SK-N-SH (cell line): ENCODE data around the gene AHDC1. TPM values are rescaled to one million over a fixed set of nuclear protein-coding genes. Genes with fewer than 3 reads are reported as not detected.
A peak's percentile ranks its signal among the peaks of the same experiment; 100 is the strongest.
"Not testable (repeated sequence)": the region's sequence is repeated elsewhere in the genome, so short reads cannot be mapped to it uniquely, and the experiment has no call there.

Experiments
- CTCF ChIA-PET: fragments of 300-600, 350-600 bp; formaldehyde crosslinking; extraction: SDS; loops from one replicate; lab custom pipeline; 2021; lab: Yijun Ruan, JAX
- POLR2A ChIA-PET: fragments of 350-600 bp; sonication (Branson Sonifier 250); formaldehyde crosslinking; extraction: SDS; loops from one replicate; lab custom pipeline; 2020; ENCODE audit warnings: antibody characterized with exemption, inconsistent platforms; lab: Yijun Ruan, JAX
- DNase-seq: peaks from one replicate; pipeline ENCODE4 v3.0.0; 2012
- H2AFZ ChIP-seq: fragments of 200-600 bp; sonication (generic); 2 replicates; pipeline ENCODE4 v1.8.1; 2016; ENCODE audit warnings: antibody characterized with exemption, mild to moderate bottlenecking, low read depth
- H3F3A ChIP-seq: fragments of 200-600 bp; sonication (generic); replicated peaks from 2 replicates; pipeline ENCODE3; 2016; ENCODE audit warnings: antibody characterized with exemption, mild to moderate bottlenecking; ENCODE audit not compliant: insufficient read depth
- H3K27ac ChIP-seq, 2 experiments: fragments of 200-500 bp in 1 of 2; fragments of 200-600 bp in 1 of 2; sonication (Bioruptor generic) in 1 of 2; sonication (generic), shearing (Covaris generic) in 1 of 2; 2 replicates each; pipeline versions ENCODE4 v1.5.1 to v1.6.1; 2014 to 2016; ENCODE audit warnings: low read depth in 2 of 2, inconsistent platforms in 1 of 2, low read length in 1 of 2, mild to moderate bottlenecking in 1 of 2, mixed read lengths in 1 of 2
- H3K27me3 ChIP-seq: fragments of 200-600 bp; sonication (generic), shearing (Covaris generic); 2 replicates; pipeline ENCODE4 v1.6.1; 2016; ENCODE audit warnings: mixed run types; ENCODE audit not compliant: insufficient read depth
- H3K36me3 ChIP-seq, 2 experiments: fragments of 200-500 bp in 1 of 2; fragments of 200-600 bp in 1 of 2; sonication (Bioruptor generic) in 1 of 2; sonication (generic) in 1 of 2; replicated peaks in 1 of 2; 2 replicates each; pipeline versions ENCODE3 to v1.5.1; 2014 to 2016; ENCODE audit warnings: low read length in 1 of 2, mild to moderate bottlenecking in 1 of 2; ENCODE audit not compliant: insufficient read depth in 2 of 2, control insufficient read depth in 1 of 2
- H3K4me1 ChIP-seq, 2 experiments: fragments of 200-500 bp in 1 of 2; fragments of 200-600 bp in 1 of 2; sonication (Bioruptor generic) in 1 of 2; sonication (generic), shearing (Covaris generic) in 1 of 2; 2 replicates each; pipeline versions ENCODE4 v1.5.1 to v1.6.1; 2014 to 2016; ENCODE audit warnings: low read depth in 1 of 2, low read length in 1 of 2, mixed run types in 1 of 2; ENCODE audit not compliant: insufficient read depth in 2 of 2, control insufficient read depth in 1 of 2
- H3K4me2 ChIP-seq: fragments of 200-600 bp; sonication (generic), shearing (Covaris generic); 2 replicates; pipeline ENCODE4 v1.6.1; 2017; ENCODE audit warnings: mixed run types
- H3K4me3 ChIP-seq, 2 experiments: fragments of 200-500 bp in 1 of 2; fragments of 200-600 bp in 1 of 2; sonication (Bioruptor generic) in 1 of 2; sonication (generic), shearing (Covaris generic) in 1 of 2; 2 replicates each; pipeline versions ENCODE4 v1.5.1 to v1.8.1; 2014 to 2016; ENCODE audit warnings: low read depth in 2 of 2, inconsistent platforms in 1 of 2, low read length in 1 of 2, mild to moderate bottlenecking in 1 of 2, mixed read lengths in 1 of 2, moderate library complexity in 1 of 2
- H3K79me2 ChIP-seq: fragments of 200-600 bp; sonication (generic); 2 replicates; pipeline ENCODE4 v1.8.1; 2017; ENCODE audit warnings: mild to moderate bottlenecking; ENCODE audit not compliant: insufficient read depth
- H3K9ac ChIP-seq: fragments of 200-600 bp; sonication (generic); 2 replicates; pipeline ENCODE4 v1.6.1; 2017; ENCODE audit warnings: mixed run types
- H3K9me2 ChIP-seq: fragments of 200-600 bp; sonication (generic); 2 replicates; pipeline ENCODE4 v1.6.1; 2017; ENCODE audit warnings: mixed run types
- H3K9me3 ChIP-seq: fragments of 200-600 bp; sonication (generic); 2 replicates; pipeline ENCODE4 v1.6.1; 2017; ENCODE audit warnings: mixed run types, mild to moderate bottlenecking, moderate library complexity
- H4K20me1 ChIP-seq: fragments of 200-600 bp; sonication (generic); 2 replicates; pipeline ENCODE4 v1.6.1; 2017; ENCODE audit warnings: mild to moderate bottlenecking, mixed run types; ENCODE audit not compliant: insufficient read depth
- CHD2 ChIP-seq: fragments of 150-350 bp; IDR thresholded peaks from 2 replicates; pipeline ENCODE4 v1.6.1; 2018; ENCODE audit warnings: low read length; ENCODE audit not compliant: partially characterized antibody
- ELF1 ChIP-seq: IDR thresholded peaks from 2 replicates; pipeline ENCODE4 v1.4.0; 2012
- EP300 ChIP-seq, 2 experiments: IDR thresholded peaks; 2 replicates each; pipeline versions ENCODE4 v1.4.0 to v1.6.1; 2012; ENCODE audit warnings: borderline replicate concordance in 1 of 2, low read depth in 1 of 2, low read length in 1 of 2
- FOXJ3 ChIP-seq: sonication (generic); formaldehyde crosslinking; IDR thresholded peaks from 2 replicates; pipeline ENCODE4 v1.5.1; 2020; ENCODE audit warnings: mild to moderate bottlenecking, missing genetic modification reagents
- FOXM1 ChIP-seq: IDR thresholded peaks from 2 replicates; pipeline ENCODE4 v1.4.0; 2012; ENCODE audit warnings: low read depth, mild to moderate bottlenecking
- GATA2 ChIP-seq: sonication (generic); formaldehyde crosslinking; IDR thresholded peaks from 2 replicates; pipeline ENCODE4 v1.5.0; 2020; ENCODE audit warnings: mild to moderate bottlenecking, missing genetic modification reagents
- POLR2AphosphoS5 ChIP-seq: IDR thresholded peaks from 2 replicates; pipeline ENCODE4 v1.6.1; 2012; ENCODE audit warnings: low read depth, low read length
- RCOR1 ChIP-seq: fragments of 150-350 bp; IDR thresholded peaks from 2 replicates; pipeline ENCODE4 v1.6.1; 2017; ENCODE audit warnings: antibody characterized with exemption, low read length
- RFX5 ChIP-seq: IDR thresholded peaks from 2 replicates; pipeline ENCODE4 v1.6.1; 2012; ENCODE audit warnings: mild to moderate bottlenecking, improper control_type of control experiment, low read length
- RXRA ChIP-seq: IDR thresholded peaks from 2 replicates; pipeline ENCODE4 v1.4.0; 2012; ENCODE audit warnings: low read depth, mild to moderate bottlenecking, borderline replicate concordance
- TCF12 ChIP-seq: IDR thresholded peaks from 2 replicates; pipeline ENCODE4 v1.4.0; 2012
- TEAD4 ChIP-seq: IDR thresholded peaks from 2 replicates; pipeline ENCODE4 v1.4.0; 2012; ENCODE audit warnings: mild to moderate bottlenecking, borderline replicate concordance; ENCODE audit not compliant: insufficient read depth
- WGBS: methylation state at CpG from one replicate; pipeline ENCODE4 v1.1.6; 2017; ENCODE audit warnings: low lambda C conversion rate; 5-methylcytosine and 5-hydroxymethylcytosine counted together
- polyA plus RNA-seq, 3 experiments: library from polyadenylated mRNA; depleted of rRNA; stranded (reverse); fragments of >200 nt; gene quantifications; 2 replicates each; pipeline ENCODE4 v1.2.3, GENCODE V29; 2012
- TF ChIP-seq, protein P1 (sequence below): fragments of 150-350 bp; IDR thresholded peaks from 2 replicates; pipeline ENCODE4 v1.6.1; 2016; ENCODE audit warnings: mild to moderate bottlenecking, low read depth, low read length
- TF ChIP-seq, protein P2 (sequence below): fragments of 200-600 bp; sonication (generic); IDR thresholded peaks from 2 replicates; pipeline ENCODE4 v1.6.1; 2017; ENCODE audit warnings: antibody characterized with exemption, mild to moderate bottlenecking, moderate library complexity
- TF ChIP-seq, protein P3 (sequence below): IDR thresholded peaks from 2 replicates; pipeline ENCODE4; 2012
- TF ChIP-seq, protein P4 (sequence below): IDR thresholded peaks from 2 replicates; pipeline ENCODE4 v1.4.0; 2012; ENCODE audit warnings: low read depth, borderline replicate concordance

The AHDC1 gene
- polyA plus RNA-seq, 1 of the 3 experiments (the other 2 are of a cell fraction) = 8.5 TPM

DNA sequence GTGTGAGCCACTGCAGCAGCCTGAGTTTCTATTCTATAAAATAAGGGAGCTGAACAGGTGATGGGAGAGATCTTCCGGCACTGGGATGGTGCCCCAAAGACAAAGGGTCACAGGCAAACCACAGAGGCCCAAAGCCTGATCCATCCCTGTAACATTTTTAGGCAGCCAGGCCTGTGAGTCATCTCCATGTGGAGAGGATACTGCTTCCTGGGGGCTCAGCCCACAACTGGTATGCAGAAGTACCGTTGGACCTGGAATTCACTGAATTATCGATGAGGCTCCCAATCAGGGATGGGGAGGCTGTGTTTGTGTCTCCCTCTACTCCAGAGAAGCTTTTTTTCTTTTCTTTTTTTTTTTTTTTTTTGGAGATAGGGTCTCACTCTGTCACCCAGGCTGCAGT, 65.2 kb downstream of the AHDC1 start (continued):
- TF ChIP-seq, protein P1, sequence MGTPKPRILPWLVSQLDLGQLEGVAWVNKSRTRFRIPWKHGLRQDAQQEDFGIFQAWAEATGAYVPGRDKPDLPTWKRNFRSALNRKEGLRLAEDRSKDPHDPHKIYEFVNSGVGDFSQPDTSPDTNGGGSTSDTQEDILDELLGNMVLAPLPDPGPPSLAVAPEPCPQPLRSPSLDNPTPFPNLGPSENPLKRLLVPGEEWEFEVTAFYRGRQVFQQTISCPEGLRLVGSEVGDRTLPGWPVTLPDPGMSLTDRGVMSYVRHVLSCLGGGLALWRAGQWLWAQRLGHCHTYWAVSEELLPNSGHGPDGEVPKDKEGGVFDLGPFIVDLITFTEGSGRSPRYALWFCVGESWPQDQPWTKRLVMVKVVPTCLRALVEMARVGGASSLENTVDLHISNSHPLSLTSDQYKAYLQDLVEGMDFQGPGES = no peak
- TF ChIP-seq TCF12 = peak; percentile 88
- TF ChIP-seq FOXJ3 (CRISPR knock-in tag) = no peak
- TF ChIP-seq RCOR1 = no peak
- peak in 1 of 2 experiments; percentile 78; a peak in 1 of 4 replicates for TF ChIP-seq EP300 (IDR thresholded peaks at IDR 0.05; ENCODE audit: borderline replicate concordance in 1 of 2, low read depth in 1 of 2, low read length in 1 of 2)
- peak; percentile 30; the same call in 1 of the 2 replicates for TF ChIP-seq POLR2AphosphoS5
- TF ChIP-seq TEAD4 = peak; percentile 70; the same call in 1 of the 2 replicates
- TF ChIP-seq RXRA = peak; percentile 84
- TF ChIP-seq, protein P2, sequence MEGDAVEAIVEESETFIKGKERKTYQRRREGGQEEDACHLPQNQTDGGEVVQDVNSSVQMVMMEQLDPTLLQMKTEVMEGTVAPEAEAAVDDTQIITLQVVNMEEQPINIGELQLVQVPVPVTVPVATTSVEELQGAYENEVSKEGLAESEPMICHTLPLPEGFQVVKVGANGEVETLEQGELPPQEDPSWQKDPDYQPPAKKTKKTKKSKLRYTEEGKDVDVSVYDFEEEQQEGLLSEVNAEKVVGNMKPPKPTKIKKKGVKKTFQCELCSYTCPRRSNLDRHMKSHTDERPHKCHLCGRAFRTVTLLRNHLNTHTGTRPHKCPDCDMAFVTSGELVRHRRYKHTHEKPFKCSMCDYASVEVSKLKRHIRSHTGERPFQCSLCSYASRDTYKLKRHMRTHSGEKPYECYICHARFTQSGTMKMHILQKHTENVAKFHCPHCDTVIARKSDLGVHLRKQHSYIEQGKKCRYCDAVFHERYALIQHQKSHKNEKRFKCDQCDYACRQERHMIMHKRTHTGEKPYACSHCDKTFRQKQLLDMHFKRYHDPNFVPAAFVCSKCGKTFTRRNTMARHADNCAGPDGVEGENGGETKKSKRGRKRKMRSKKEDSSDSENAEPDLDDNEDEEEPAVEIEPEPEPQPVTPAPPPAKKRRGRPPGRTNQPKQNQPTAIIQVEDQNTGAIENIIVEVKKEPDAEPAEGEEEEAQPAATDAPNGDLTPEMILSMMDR = no peak
- no peak for TF ChIP-seq ELF1
- no peak for TF ChIP-seq RFX5
- TF ChIP-seq, protein P3, sequence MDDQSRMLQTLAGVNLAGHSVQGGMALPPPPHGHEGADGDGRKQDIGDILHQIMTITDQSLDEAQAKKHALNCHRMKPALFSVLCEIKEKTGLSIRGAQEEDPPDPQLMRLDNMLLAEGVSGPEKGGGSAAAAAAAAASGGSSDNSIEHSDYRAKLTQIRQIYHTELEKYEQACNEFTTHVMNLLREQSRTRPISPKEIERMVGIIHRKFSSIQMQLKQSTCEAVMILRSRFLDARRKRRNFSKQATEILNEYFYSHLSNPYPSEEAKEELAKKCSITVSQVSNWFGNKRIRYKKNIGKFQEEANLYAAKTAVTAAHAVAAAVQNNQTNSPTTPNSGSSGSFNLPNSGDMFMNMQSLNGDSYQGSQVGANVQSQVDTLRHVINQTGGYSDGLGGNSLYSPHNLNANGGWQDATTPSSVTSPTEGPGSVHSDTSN = peak; percentile 61
- TF ChIP-seq GATA2 (CRISPR knock-in tag) = no peak
- no peak for TF ChIP-seq CHD2
- TF ChIP-seq, protein P4, sequence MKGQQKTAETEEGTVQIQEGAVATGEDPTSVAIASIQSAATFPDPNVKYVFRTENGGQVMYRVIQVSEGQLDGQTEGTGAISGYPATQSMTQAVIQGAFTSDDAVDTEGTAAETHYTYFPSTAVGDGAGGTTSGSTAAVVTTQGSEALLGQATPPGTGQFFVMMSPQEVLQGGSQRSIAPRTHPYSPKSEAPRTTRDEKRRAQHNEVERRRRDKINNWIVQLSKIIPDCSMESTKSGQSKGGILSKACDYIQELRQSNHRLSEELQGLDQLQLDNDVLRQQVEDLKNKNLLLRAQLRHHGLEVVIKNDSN = no peak
- no peak for TF ChIP-seq FOXM1
- TF ChIP-seq, all 33 proteins: peak for 11

DNA sequence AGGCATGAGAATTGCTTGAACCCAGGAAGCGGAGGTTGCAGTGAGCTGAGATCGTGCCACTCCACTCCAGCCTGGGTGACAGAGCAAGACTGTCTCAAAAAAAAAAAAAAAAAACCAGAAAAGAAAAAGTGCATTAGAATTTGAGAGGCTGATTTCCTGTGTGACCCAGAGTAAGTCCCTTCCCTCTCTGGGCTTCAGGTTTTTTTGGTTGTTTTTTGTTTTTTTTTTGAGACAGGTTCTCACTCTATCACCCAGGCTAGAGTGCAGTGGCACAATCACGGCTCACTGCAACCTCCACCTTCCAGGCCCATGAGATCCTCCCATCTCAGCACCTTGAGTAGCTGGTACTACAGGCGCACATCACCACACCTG, 65.7 kb downstream of the AHDC1 start:
- H4K20me1 ChIP-seq, H3K4me3 ChIP-seq, H2AFZ ChIP-seq, H3K9me2 ChIP-seq, H3K36me3 ChIP-seq, H3K9me3 ChIP-seq, DNase-seq, H3K27me3 ChIP-seq: not testable (repeated sequence)
- peak overlapping the region; percentile 62 for H3K4me2 ChIP-seq
- peaks cover 51 to 72% of the 10 kb centered on the region in 2 experiments for H3K4me1 ChIP-seq
- H3K27ac ChIP-seq = peak overlapping the region; percentile 18 to 93; a peak in 3 of 4 replicates
- POLR2A ChIA-PET = interaction anchor here (1.6 kb wide), 1 partner anchor 62 kb away, joined by 5 read pairs; no protein-coding TSS in a partner anchor
- CTCF ChIA-PET = interaction anchor here (0.6 to 14.9 kb wide), 4 partner anchors 13 to 145 kb away, joined by 3 to 176 read pairs (median 4); partner anchors contain the start of gene AHDC1
- H3K79me2 ChIP-seq = peaks cover 39% of the 10 kb centered on the region
- peaks cover 37% of the 10 kb centered on the region for H3F3A ChIP-seq
- WGBS = 93% methylated on average over 4 of the region's 4 CpGs
- peak overlapping the region; percentile 21; the same call in 1 of the 2 replicates for H3K9ac ChIP-seq
